H1 (cell line): ENCODE results near the gene ADAM12. TPM values are rescaled to one million over a fixed set of nuclear protein-coding genes. Genes with fewer than 3 reads are reported as not detected.

Experiments
- CTCF ChIA-PET: fragments of 300-600 bp; sonication (Branson Sonifier 250); formaldehyde crosslinking; loops from one replicate; lab custom pipeline; 2021; ENCODE audit not compliant: partially characterized antibody; lab: Charles Lee
- POLR2A ChIA-PET: fragments of 300-600 bp; sonication (Branson Sonifier 250); formaldehyde crosslinking; loops from one replicate; lab custom pipeline; 2021; ENCODE audit warnings: inconsistent platforms; ENCODE audit not compliant: partially characterized antibody; lab: Charles Lee
- DNase-seq, 2 experiments: peaks; one replicate each; pipeline versions ENCODE4 v3.0.0 to v3.0.0-alpha.2; 2010 to 2022; ENCODE audit warnings: low spot score in 2 of 2, low read depth in 1 of 2, mixed read lengths in 1 of 2
- FAIRE-seq: peaks from 2 replicates; lab custom pipeline; 2011; peaks lifted over from hg19 to GRCh38; lab: Jason Lieb, UNC
- H2AFZ ChIP-seq: 2 replicates; pipeline ENCODE4 v1.8.1; 2012; ENCODE audit warnings: low read length, inconsistent platforms
- H2AK5ac ChIP-seq: 2 replicates; pipeline ENCODE4 v1.6.1; 2013; ENCODE audit warnings: low read depth, low read length
- H2BK120ac ChIP-seq: replicated peaks from 2 replicates; pipeline ENCODE3; 2013; ENCODE audit warnings: low read depth, low read length, inconsistent platforms
- H2BK12ac ChIP-seq: 2 replicates; pipeline ENCODE4 v1.6.1; 2013; ENCODE audit warnings: low read depth, low read length
- H2BK15ac ChIP-seq: 2 replicates; pipeline ENCODE4 v1.6.1; 2013; ENCODE audit warnings: low read length
- H2BK20ac ChIP-seq: 2 replicates; pipeline ENCODE4 v1.6.1; 2013; ENCODE audit warnings: low read length
- H2BK5ac ChIP-seq: 2 replicates; pipeline ENCODE4 v1.6.1; 2013; ENCODE audit warnings: low read depth, low read length
- H3K14ac ChIP-seq: 2 replicates; pipeline ENCODE4 v1.6.1; 2013; ENCODE audit warnings: inconsistent platforms; ENCODE audit not compliant: insufficient read length
- H3K18ac ChIP-seq: 2 replicates; pipeline ENCODE4 v1.6.1; 2013; ENCODE audit warnings: low read length; ENCODE audit errors: extremely low read depth
- H3K23ac ChIP-seq: 2 replicates; pipeline ENCODE4 v1.6.1; 2013; ENCODE audit warnings: inconsistent platforms; ENCODE audit not compliant: insufficient read length
- H3K23me2 ChIP-seq: 2 replicates; pipeline ENCODE4 v1.6.1; 2013; ENCODE audit warnings: low read depth, low read length
- H3K27ac ChIP-seq: 2 replicates; pipeline ENCODE4 v1.6.1; 2011; ENCODE audit warnings: low read depth, low read length, inconsistent platforms
- H3K27me3 ChIP-seq, 4 experiments: replicated peaks in 1 of 4; 1 replicate in 1 of 4; 2 replicates in 3 of 4; pipeline versions ENCODE4 v1.6.1 to v1.8.1; 2011 to 2013; ENCODE audit warnings: low read length in 3 of 4, mild to moderate bottlenecking in 3 of 4, inconsistent platforms in 2 of 4, mixed read lengths in 2 of 4, moderate library complexity in 1 of 4; ENCODE audit not compliant: control insufficient read depth in 3 of 4, insufficient read depth in 3 of 4; ENCODE audit errors: extremely low read depth in 1 of 4
- H3K36me3 ChIP-seq, 4 experiments: 2 replicates each; pipeline versions ENCODE4 v1.6.1 to v1.8.1; 2011 to 2013; ENCODE audit warnings: mild to moderate bottlenecking in 4 of 4, low read length in 3 of 4, moderate library complexity in 2 of 4, control low read depth in 1 of 4, inconsistent platforms in 1 of 4; ENCODE audit not compliant: insufficient read depth in 4 of 4, control insufficient read depth in 2 of 4
- H3K4ac ChIP-seq: replicated peaks from 2 replicates; pipeline ENCODE3; 2013; ENCODE audit warnings: low read length, low read depth, mixed read lengths, inconsistent platforms; ENCODE audit not compliant: insufficient read length
- H3K4me1 ChIP-seq, 4 experiments: replicated peaks in 1 of 4; 1 replicate in 1 of 4; 2 replicates in 3 of 4; pipeline versions ENCODE4 v1.6.1 to v1.8.1; 2011 to 2013; ENCODE audit warnings: low read length in 3 of 4, inconsistent platforms in 2 of 4, mixed read lengths in 1 of 4; ENCODE audit not compliant: insufficient read depth in 4 of 4, control insufficient read depth in 3 of 4
- H3K4me2 ChIP-seq, 2 experiments: 2 replicates each; pipeline versions ENCODE4 v1.6.1 to v1.8.1; 2011 to 2013; ENCODE audit warnings: low read depth in 2 of 2, low read length in 2 of 2, control low read depth in 1 of 2, inconsistent platforms in 1 of 2, mild to moderate bottlenecking in 1 of 2; ENCODE audit not compliant: insufficient read depth in 1 of 2
- H3K4me3 ChIP-seq, 4 experiments: fragments of 200-600, 300-600 bp in 1 of 4; sonication (generic), shearing (Covaris generic), sonication (Bioruptor Twin) in 1 of 4; 2 replicates each; pipeline versions ENCODE4 v1.5.1 to v1.8.1; 2011 to 2016; ENCODE audit warnings: low read length in 4 of 4, low read depth in 3 of 4, control low read depth in 2 of 4, inconsistent platforms in 2 of 4, mild to moderate bottlenecking in 2 of 4, mixed read lengths in 1 of 4, moderate library complexity in 1 of 4; ENCODE audit not compliant: insufficient read depth in 2 of 4; ENCODE audit errors: extremely low read depth in 1 of 4
- H3K56ac ChIP-seq: replicated peaks from 2 replicates; pipeline ENCODE3; 2013; ENCODE audit warnings: low read depth, mild to moderate bottlenecking, mixed read lengths, low read length, inconsistent platforms; ENCODE audit not compliant: insufficient read length
- H3K79me1 ChIP-seq: 2 replicates; pipeline ENCODE4 v1.6.1; 2013; ENCODE audit warnings: low read depth, low read length, control low read depth
- H3K79me2 ChIP-seq, 2 experiments: 2 replicates each; pipeline versions ENCODE4 v1.6.1 to v1.8.1; 2012 to 2013; ENCODE audit warnings: low read length in 2 of 2, mild to moderate bottlenecking in 2 of 2, inconsistent platforms in 1 of 2; ENCODE audit not compliant: insufficient read depth in 2 of 2, control insufficient read depth in 1 of 2
- H3K9ac ChIP-seq, 4 experiments: replicated peaks in 1 of 4; 1 replicate in 1 of 4; 2 replicates in 3 of 4; pipeline versions ENCODE4 v1.6.1 to v1.8.1; 2011 to 2013; ENCODE audit warnings: low read depth in 3 of 4, low read length in 3 of 4, control low read depth in 2 of 4, mild to moderate bottlenecking in 2 of 4, moderate library complexity in 2 of 4, inconsistent platforms in 1 of 4; ENCODE audit errors: extremely low read depth in 1 of 4
- H3K9me3 ChIP-seq, 2 experiments: 2 replicates each; pipeline versions ENCODE4 v1.6.1 to v1.8.1; 2012 to 2013; ENCODE audit warnings: mild to moderate bottlenecking in 2 of 2, moderate library complexity in 2 of 2, control low read depth in 1 of 2, inconsistent platforms in 1 of 2, low read depth in 1 of 2, low read length in 1 of 2, mixed read lengths in 1 of 2; ENCODE audit not compliant: insufficient read depth in 2 of 2
- H4K20me1 ChIP-seq, 2 experiments: replicated peaks in 1 of 2; 2 replicates each; pipeline versions ENCODE3 to v1.8.1; 2011 to 2013; ENCODE audit warnings: inconsistent platforms in 2 of 2, low read length in 2 of 2, mild to moderate bottlenecking in 1 of 2; ENCODE audit not compliant: insufficient read depth in 2 of 2, control insufficient read depth in 1 of 2
- H4K5ac ChIP-seq: 2 replicates; pipeline ENCODE4 v1.6.1; 2013; ENCODE audit warnings: low read length, low read depth, mixed read lengths, inconsistent platforms; ENCODE audit not compliant: insufficient read length
- H4K8ac ChIP-seq: 2 replicates; pipeline ENCODE4 v1.8.0; 2013; ENCODE audit warnings: mild to moderate bottlenecking, moderate library complexity, low read length, inconsistent platforms; ENCODE audit not compliant: insufficient read depth; ENCODE audit errors: extremely low read depth
- H4K91ac ChIP-seq: replicated peaks from 2 replicates; pipeline ENCODE3; 2013; ENCODE audit warnings: low read length, mixed read lengths, inconsistent platforms; ENCODE audit not compliant: insufficient read length
- CEBPB ChIP-seq: IDR thresholded peaks from 2 replicates; pipeline ENCODE4 v1.6.1; 2012; ENCODE audit warnings: low read depth, low read length
- EZH2 ChIP-seq: fragments of 200-600 bp; sonication (generic); IDR thresholded peaks from 2 replicates; pipeline ENCODE4 v1.7.1; 2012; ENCODE audit warnings: low read depth, mild to moderate bottlenecking, moderate library complexity, low read length, inconsistent platforms; ENCODE audit not compliant: severe bottlenecking
- JUN ChIP-seq: IDR thresholded peaks from 2 replicates; pipeline ENCODE4 v1.6.1; 2011; ENCODE audit warnings: low read depth, mild to moderate bottlenecking, improper control_type of control experiment, low read length
- JUND ChIP-seq: IDR thresholded peaks from 2 replicates; pipeline ENCODE4 v1.6.1; 2011; ENCODE audit warnings: mild to moderate bottlenecking, improper control_type of control experiment, low read length
- KDM5A ChIP-seq: fragments of 200-600 bp; IDR thresholded peaks from 2 replicates; pipeline ENCODE4 v1.7.1; 2012; ENCODE audit warnings: mild to moderate bottlenecking, low read length, inconsistent platforms, mixed read lengths
- NRF1 ChIP-seq: IDR thresholded peaks from 2 replicates; pipeline ENCODE4 v1.6.1; 2011; ENCODE audit warnings: mild to moderate bottlenecking, low read depth, low read length, improper control_type of control experiment
- SAP30 ChIP-seq: fragments of 300-600 bp; sonication (generic); IDR thresholded peaks from 2 replicates; pipeline ENCODE4 v1.7.1; 2012; ENCODE audit warnings: low read length, moderate library complexity, mild to moderate bottlenecking, inconsistent platforms; ENCODE audit not compliant: insufficient read depth, insufficient replicate concordance
- SUZ12 ChIP-seq: fragments of 200-600 bp; sonication (generic); IDR thresholded peaks from 2 replicates; pipeline ENCODE4 v1.6.1; 2012; ENCODE audit warnings: mild to moderate bottlenecking, inconsistent platforms, low read length, moderate library complexity, mixed read lengths
- TAF7 ChIP-seq: optimal IDR thresholded peaks from 2 replicates; pipeline ENCODE3; 2011; ENCODE audit warnings: low read depth, mild to moderate bottlenecking, inconsistent platforms, low read length, moderate library complexity, borderline replicate concordance
- TEAD4 ChIP-seq: IDR thresholded peaks from 2 replicates; pipeline ENCODE4 v1.6.1; 2012; ENCODE audit warnings: low read depth, low read length, inconsistent platforms, mixed read lengths
- YY1 ChIP-seq: IDR thresholded peaks from 2 replicates; pipeline ENCODE4 v1.6.1; 2011; ENCODE audit warnings: low read depth, mild to moderate bottlenecking, low read length
- WGBS, 2 experiments: shearing (Covaris generic) in 1 of 2; methylation state at CpG; one replicate each; pipeline versions ENCODE4 v1.1.6 to v1.1.7; 2013 to 2015; ENCODE audit warnings: low lambda C conversion rate in 2 of 2, mixed read lengths in 2 of 2, inconsistent platforms in 1 of 2, low coverage in 1 of 2, missing lambda C conversion rate in 1 of 2; ENCODE audit not compliant: insufficient replicate concordance in 2 of 2, insufficient coverage in 1 of 2, insufficient read length in 1 of 2; ENCODE audit errors: extremely low coverage in 1 of 2, missing lambda C conversion rate in 1 of 2; 5-methylcytosine and 5-hydroxymethylcytosine counted together
- polyA plus RNA-seq, 7 experiments: library from polyadenylated mRNA; depleted of rRNA in 3 of 7; stranded (reverse) in 5 of 7; unstranded in 2 of 7; fragments of >200 nt in 5 of 7; fragments of 200-250 nt in 2 of 7; gene quantifications; 1 replicate in 5 of 7; 2 replicates in 1 of 7; 4 replicates in 1 of 7; pipeline versions ENCODE4 v1.2.1 to v1.2.3, GENCODE V29; 2011 to 2013; ENCODE audit warnings: missing spikeins in 2 of 7, mixed read lengths in 2 of 7
- total RNA-seq: library from RNA; stranded (reverse); fragmentation: NEBNext Ultra II Directional; extraction: Animal tissue kit (Norgen Biotek cat#: 25700); gene quantifications from 2 replicates; pipeline ENCODE4 v1.2.1, GENCODE V29; 2021
- TF ChIP-seq, protein P1 (sequence below): IDR thresholded peaks from 2 replicates; pipeline ENCODE4 v1.6.1; 2012; ENCODE audit warnings: inconsistent platforms

Gene ADAM12
- total and polyA plus RNA-seq, 2 of the 8 experiments (the other 6 are each of a cell fraction or from before 2014, with no cell fraction given) = 0.07 to 0.17 TPM

DNA sequence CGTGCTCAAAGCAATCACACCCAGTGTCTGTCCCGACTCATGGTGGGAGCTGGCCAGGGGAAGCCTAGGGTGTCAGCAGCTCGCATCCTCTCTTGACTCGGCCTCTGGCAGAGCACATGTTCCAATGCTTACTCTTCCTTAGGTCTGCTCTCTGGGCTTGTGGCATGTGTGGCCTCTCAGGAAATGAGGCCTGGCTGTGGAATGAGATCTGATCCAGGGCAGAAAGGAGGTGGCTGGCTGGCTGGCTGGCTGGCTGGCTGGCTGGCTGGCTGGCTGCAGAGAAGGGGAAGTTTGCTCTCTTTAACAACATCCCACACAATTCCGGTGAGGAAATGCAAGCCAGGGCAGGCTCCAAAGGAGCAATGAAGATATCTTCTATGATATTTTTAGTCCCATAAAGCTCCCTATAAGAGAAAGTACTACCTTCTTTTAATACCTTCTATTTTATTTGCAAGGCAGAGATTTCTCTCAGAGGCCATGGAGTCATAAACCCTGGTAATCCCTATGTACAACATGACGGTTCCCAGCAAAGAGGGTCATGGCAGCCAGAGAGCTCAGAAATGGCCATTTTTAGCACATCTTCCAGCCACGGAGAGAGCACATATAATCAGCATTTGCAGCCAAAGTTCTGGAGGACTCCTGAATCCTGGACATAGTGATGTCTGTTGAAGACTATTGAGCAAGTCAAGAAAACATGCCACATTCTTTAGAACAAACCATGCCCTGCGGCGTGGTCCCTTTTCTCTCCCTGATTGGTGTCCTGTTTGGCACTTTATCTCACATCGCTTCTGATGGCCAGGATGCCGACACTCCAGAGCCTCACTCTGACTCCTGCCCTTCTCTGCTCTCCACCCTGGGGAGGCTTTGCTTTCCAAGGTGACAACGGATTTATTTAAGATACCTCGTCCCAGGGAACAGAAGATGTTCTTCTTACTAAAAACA, 338.2 kb downstream of the ADAM12 start:
- Histone ChIP-seq H2BK20ac (no peak overlapping the region), H3K4me2 (no peak overlapping the region), H2AFZ (no peak overlapping the region), H3K27me3 (no peaks in the 10 kb centered on the region), H4K5ac (no peak overlapping the region), H2BK120ac (no peak overlapping the region), H4K91ac (no peak overlapping the region), H3K4me1 (no peaks in the 10 kb centered on the region), H3K36me3 (no peaks in the 10 kb centered on the region), H4K8ac (peak overlapping the region; percentile 28; the same call in 1 of the 2 replicates), H2BK5ac (no peak overlapping the region), H2BK15ac (no peak overlapping the region), H3K14ac (no peak overlapping the region), H3K9me3 (no peaks in the 10 kb centered on the region), H3K23me2 (peaks cover 4% of the 10 kb centered on the region; the same call in 1 of the 2 replicates), H3K23ac (no peak overlapping the region), H3K9ac (no peak overlapping the region), H4K20me1 (no peaks in the 10 kb centered on the region), H3K18ac (no peak overlapping the region), H3K4me3 (no peak overlapping the region), H3K79me2 (no peaks in the 10 kb centered on the region), H2AK5ac (no peak overlapping the region), H3K27ac (no peak overlapping the region), H3K56ac (no peak overlapping the region), H3K79me1 (no peaks in the 10 kb centered on the region), H3K4ac (no peak overlapping the region), H2BK12ac (no peak overlapping the region)
- ChIA-PET POLR2A (no interaction called here), CTCF (no interaction called here)
- 93% methylated on average over 12 of the region's 13 CpGs; no CpG with 5 or more reads in 1 of the 2 experiments for WGBS, 2 experiments
- DNase-seq (no peak), FAIRE-seq (no peak)
- TF ChIP-seq SAP30 = no peak
- no peak for TF ChIP-seq EZH2
- TF ChIP-seq SUZ12 = no peak
- no peak for TF ChIP-seq JUN
- no peak for TF ChIP-seq YY1
- no peak for TF ChIP-seq CEBPB
- no peak for TF ChIP-seq NRF1
- TF ChIP-seq, protein P1, sequence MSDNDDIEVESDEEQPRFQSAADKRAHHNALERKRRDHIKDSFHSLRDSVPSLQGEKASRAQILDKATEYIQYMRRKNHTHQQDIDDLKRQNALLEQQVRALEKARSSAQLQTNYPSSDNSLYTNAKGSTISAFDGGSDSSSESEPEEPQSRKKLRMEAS = no peak
- TF ChIP-seq TEAD4 = no peak
- no peak for TF ChIP-seq JUND
- TF ChIP-seq TAF7 = no peak
- TF ChIP-seq KDM5A = no peak
